ENCODE data around the gene XAGE1B. TPM values are rescaled to one million over a fixed set of nuclear protein-coding genes. Genes with fewer than 3 reads are reported as not detected.
"Not testable (repeated sequence)": the region's sequence is repeated elsewhere in the genome, so short reads cannot be mapped to it uniquely, and the experiment has no call there.

The XAGE1B gene
- total and polyA plus RNA-seq, 9 of the 15 experiments (the other 6 are each of a cell fraction or from before 2014, with no cell fraction given) = 3.1 to 382 (median 105) TPM

- TF ChIP-seq NR2C2 (CRISPR knock-in tag; IDR thresholded peaks at IDR 0.05) (no peak), NR2C2 (tag; IDR thresholded peaks at IDR 0.05) (no peak)
These were observed 37.3 kb upstream of the XAGE1B start (continued) for GRCh38 chrX:52553995-52554642.

GRCh38 chrX:52548769-52549168, 31.9 kb upstream of the XAGE1B start:
- H3K9ac ChIP-seq (ENCODE audit: insufficient read depth in 1 of 2, low read depth in 2 of 2, low read length in 2 of 2); intact Hi-C loops (cut with micrococcal nuclease); H3K4me2 ChIP-seq (ENCODE audit: insufficient read depth, low read length); H4K20me1 ChIP-seq (replicated peaks; ENCODE audit: control insufficient read depth, insufficient read depth, low read length); H3K27me3 ChIP-seq (ENCODE audit: control insufficient read depth in 2 of 2, insufficient read depth in 2 of 2, low read length in 2 of 2); H3K4me3 ChIP-seq; CTCF ChIA-PET (ENCODE audit: low intra/inter-chr PET ratio); H3K9me3 ChIP-seq (replicated peaks; ENCODE audit: control insufficient read depth, insufficient read depth, low read depth, low read length); H3K36me3 ChIP-seq (ENCODE audit: control insufficient read depth, insufficient read depth, low read length); H3K79me2 ChIP-seq (ENCODE audit: control insufficient read depth, insufficient read depth, low read length); BruUV-seq (replicated peaks); H3K9me1 ChIP-seq (ENCODE audit: control insufficient read depth, insufficient read depth, low read length); FAIRE-seq; DNase-seq (ENCODE audit: extremely low read depth in 1 of 4, low spot score in 3 of 4); POLR2A ChIA-PET; H3K4me1 ChIP-seq (replicated peaks in 1 of 2; ENCODE audit: control insufficient read depth in 2 of 2, insufficient read depth in 2 of 2, low read length in 2 of 2); ATAC-seq; H2AFZ ChIP-seq (ENCODE audit: low read depth, low read length); H3K27ac ChIP-seq (ENCODE audit: extremely low read depth, low read depth, low read length); in situ Hi-C loops (cut with MboI): not testable (repeated sequence)
- 0% methylated on average over 2 of the region's 3 CpGs for WGBS (ENCODE audit: insufficient coverage, low coverage, missing lambda C conversion rate)

DNA sequence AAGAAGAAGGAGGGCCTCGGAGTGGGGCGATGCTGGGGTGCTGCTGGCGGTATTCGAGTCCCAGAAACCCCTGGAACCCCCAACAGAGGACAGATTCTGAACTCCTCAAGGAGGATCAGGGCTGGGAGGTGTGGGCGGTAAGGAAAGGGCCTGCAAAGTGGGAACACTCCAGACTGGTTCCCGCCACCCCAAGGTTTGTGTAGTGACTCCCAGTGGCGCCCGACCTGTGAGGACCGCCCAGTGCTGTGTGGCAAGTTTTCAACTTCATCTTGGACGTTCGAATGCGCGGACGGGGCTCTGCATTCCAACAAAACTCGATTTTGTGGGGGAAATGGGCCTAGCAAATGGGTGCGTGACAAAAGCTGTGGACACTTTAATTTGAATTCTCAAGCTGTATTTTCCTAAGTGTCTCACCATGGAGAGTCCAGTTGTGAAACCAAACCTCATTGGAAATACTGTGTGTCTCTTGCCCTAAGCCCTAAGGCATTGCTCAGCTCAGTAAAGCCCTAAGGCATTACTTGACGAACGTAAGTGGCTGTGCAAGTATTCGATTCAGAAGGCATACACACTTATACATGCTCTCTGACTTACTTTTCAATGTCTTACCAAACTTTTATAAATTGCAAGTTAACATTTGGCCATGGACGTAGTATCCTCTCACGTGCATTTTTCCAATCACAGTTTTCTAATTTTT, 27.4 kb upstream of the XAGE1B start:
- ChIA-PET CTCF (ENCODE audit: low intra/inter-chr PET ratio) (no interaction called here), POLR2A (no interaction called here)
- no peak for DNase-seq (ENCODE audit: extremely low read depth in 1 of 4, low spot score in 3 of 4)
- Histone ChIP-seq H3K4me2 (ENCODE audit: insufficient read depth, low read length) (no peak overlapping the region), H3K79me2 (ENCODE audit: control insufficient read depth, insufficient read depth, low read length) (no peaks in the 10 kb centered on the region), H3K9me1 (ENCODE audit: control insufficient read depth, insufficient read depth, low read length) (no peaks in the 10 kb centered on the region), H3K36me3 (ENCODE audit: control insufficient read depth, insufficient read depth, low read length) (no peaks in the 10 kb centered on the region), H3K4me1 (replicated peaks in 1 of 2; ENCODE audit: control insufficient read depth in 2 of 2, insufficient read depth in 2 of 2, low read length in 2 of 2) (no peaks in the 10 kb centered on the region), H2AFZ (ENCODE audit: low read depth, low read length) (no peak overlapping the region), H3K4me3 (no peak overlapping the region), H3K27ac (ENCODE audit: extremely low read depth, low read depth, low read length) (no peak overlapping the region), H3K27me3 (ENCODE audit: control insufficient read depth in 2 of 2, insufficient read depth in 2 of 2, low read length in 2 of 2) (peaks cover 0 to 13% of the 10 kb centered on the region in 2 experiments; a peak in 2 of 5 replicates), H4K20me1 (replicated peaks; ENCODE audit: control insufficient read depth, insufficient read depth, low read length) (no peaks in the 10 kb centered on the region), H3K9ac (ENCODE audit: insufficient read depth in 1 of 2, low read depth in 2 of 2, low read length in 2 of 2) (no peak overlapping the region), H3K9me3 (replicated peaks; ENCODE audit: control insufficient read depth, insufficient read depth, low read depth, low read length) (no peaks in the 10 kb centered on the region)
- intact Hi-C loops (cut with micrococcal nuclease) = no loop called here
- ATAC-seq = no peak
- in situ Hi-C loops (cut with MboI) = loop anchor here (5.0 kb wide), 1 partner anchor 62 kb away; no protein-coding TSS in a partner anchor
- WGBS (ENCODE audit: insufficient coverage, low coverage, missing lambda C conversion rate) = 2% methylated on average over 11 of the region's 21 CpGs
- no peak for FAIRE-seq
- no TSS peak for BruUV-seq (replicated peaks)
- TF ChIP-seq, protein P1, sequence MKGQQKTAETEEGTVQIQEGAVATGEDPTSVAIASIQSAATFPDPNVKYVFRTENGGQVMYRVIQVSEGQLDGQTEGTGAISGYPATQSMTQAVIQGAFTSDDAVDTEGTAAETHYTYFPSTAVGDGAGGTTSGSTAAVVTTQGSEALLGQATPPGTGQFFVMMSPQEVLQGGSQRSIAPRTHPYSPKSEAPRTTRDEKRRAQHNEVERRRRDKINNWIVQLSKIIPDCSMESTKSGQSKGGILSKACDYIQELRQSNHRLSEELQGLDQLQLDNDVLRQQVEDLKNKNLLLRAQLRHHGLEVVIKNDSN (CRISPR knock-in tag; IDR thresholded peaks at IDR 0.05) = no peak
- TF ChIP-seq HNRNPH1 (optimal IDR thresholded peaks at IDR 0.05; ENCODE audit: low read depth, low read length) (no peak), NFYB (IDR thresholded peaks at IDR 0.05; ENCODE audit: extremely low read depth, insufficient read length) (no peak)
